RWPE2 (cell line): ENCODE data around the gene DENND1A.

Experiments
- ATAC-seq: fragments of 200-7000 bp; cut with Tn5 transposase; 3 replicates; pipeline ENCODE4 v1.9.1; 2021; ENCODE audit warnings: low read depth
- DNase-seq: peaks from one replicate; pipeline ENCODE4 v3.0.0-alpha.2; 2020; ENCODE audit warnings: low spot score
- H3K27ac ChIP-seq: fragments of 450-650 bp; 2 replicates; pipeline ENCODE4 v1.5.1; 2017; ENCODE audit warnings: mild to moderate bottlenecking; ENCODE audit not compliant: poor library complexity, severe bottlenecking
- H3K27me3 ChIP-seq: fragments of 250-450 bp; sonication (Bioruptor Pico); 2 replicates; pipeline ENCODE4 v1.5.1; 2021; ENCODE audit warnings: mild to moderate bottlenecking, moderate library complexity; ENCODE audit not compliant: insufficient read depth, poor library complexity, severe bottlenecking
- H3K36me3 ChIP-seq: fragments of 250-450 bp; sonication (Bioruptor Pico); 2 replicates; pipeline ENCODE4 v1.5.1; 2020; ENCODE audit warnings: low read depth, mild to moderate bottlenecking, moderate library complexity
- H3K4me1 ChIP-seq: fragments of 250-450 bp; sonication (Bioruptor Pico); 2 replicates; pipeline ENCODE4 v1.5.1; 2021; ENCODE audit warnings: mild to moderate bottlenecking, moderate library complexity; ENCODE audit not compliant: insufficient read depth, poor library complexity, severe bottlenecking
- H3K4me3 ChIP-seq: fragments of 250-450 bp; sonication (Bioruptor Pico); 2 replicates; pipeline ENCODE4 v1.5.1; 2021; ENCODE audit warnings: mild to moderate bottlenecking, moderate library complexity; ENCODE audit not compliant: severe bottlenecking
- H3K9me3 ChIP-seq: fragments of 250-450 bp; sonication (Bioruptor Pico); 2 replicates; pipeline ENCODE4 v1.5.1; 2021; ENCODE audit warnings: mild to moderate bottlenecking, moderate library complexity; ENCODE audit not compliant: severe bottlenecking
- CTCF ChIP-seq: fragments of 450-650 bp; IDR thresholded peaks from one replicate; pipeline ENCODE4 v1.5.1; 2017; ENCODE audit warnings: mild to moderate bottlenecking, moderate library complexity; ENCODE audit not compliant: poor library complexity, severe bottlenecking

DENND1A gene

GRCh38 chr9:123716339-123716945 lies 213.5 kb downstream of the DENND1A start:
- Histone ChIP-seq H3K36me3 (no peaks in the 10 kb centered on the region), H3K4me3 (no peak overlapping the region), H3K4me1 (no peaks in the 10 kb centered on the region), H3K9me3 (peaks cover 2% of the 10 kb centered on the region), H3K27me3 (no peaks in the 10 kb centered on the region), H3K27ac (no peak overlapping the region)
- ATAC-seq, result no peak
- TF ChIP-seq CTCF, result no peak
- no peak for DNase-seq

DNA sequence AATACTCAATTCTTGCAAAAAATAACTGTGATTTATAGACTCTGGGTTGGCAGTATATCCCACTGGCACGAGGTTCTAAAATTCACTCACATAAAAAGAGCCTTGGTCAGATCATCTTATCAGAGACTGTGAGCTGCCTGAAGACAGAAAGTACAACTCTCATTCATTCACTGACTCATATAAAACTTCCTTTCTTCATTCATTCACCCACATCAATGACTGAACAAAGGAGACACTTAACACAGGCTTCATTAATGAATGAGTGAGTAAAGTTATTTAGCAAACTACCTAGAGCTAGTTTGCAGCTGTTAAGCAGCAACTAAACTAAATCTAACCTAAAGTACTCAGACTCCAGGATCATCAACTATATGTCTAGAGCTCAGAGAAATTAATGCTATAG lies 214.7 kb downstream of the DENND1A start:
- DNase-seq (no peak), ATAC-seq (no peak)
- no peaks in the 10 kb centered on the region for H3K27me3 ChIP-seq
- TF ChIP-seq CTCF, result no peak
- H3K4me3 ChIP-seq, result no peak overlapping the region
- no peak overlapping the region for H3K27ac ChIP-seq
- H3K36me3 ChIP-seq, result no peaks in the 10 kb centered on the region
- H3K9me3 ChIP-seq, result no peaks in the 10 kb centered on the region
- no peaks in the 10 kb centered on the region for H3K4me1 ChIP-seq

DNA sequence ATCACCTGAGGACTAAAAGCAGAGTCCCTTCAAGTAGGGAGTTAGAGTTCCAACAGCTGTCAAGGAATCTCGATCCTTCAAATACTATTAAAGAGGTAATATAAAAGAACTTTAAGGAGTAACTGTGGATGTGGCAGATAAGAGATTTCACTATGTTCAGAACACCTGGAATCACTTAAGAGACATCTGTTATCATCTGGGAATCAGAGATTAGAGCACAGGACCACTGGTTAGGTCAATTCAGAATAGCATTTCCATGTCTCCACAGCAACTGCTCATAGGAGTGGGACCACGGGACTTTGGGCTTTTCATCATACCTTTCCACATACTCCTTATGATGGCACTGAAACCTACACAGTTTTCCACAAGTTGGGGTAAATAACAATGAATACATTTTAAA lies 216.6 kb downstream of the DENND1A start:
- no peak for DNase-seq
- no peak for ATAC-seq
- H3K27ac ChIP-seq, result no peak overlapping the region
- no peaks in the 10 kb centered on the region for H3K9me3 ChIP-seq
- H3K36me3 ChIP-seq, result no peaks in the 10 kb centered on the region
- H3K4me1 ChIP-seq, result no peaks in the 10 kb centered on the region
- TF ChIP-seq CTCF, result no peak
- no peak overlapping the region for H3K4me3 ChIP-seq
- H3K27me3 ChIP-seq, result no peaks in the 10 kb centered on the region

- H3K9me3 ChIP-seq, result no peaks in the 10 kb centered on the region
Measured at GRCh38 chr9:123712399-123712798, 217.5 kb downstream of the DENND1A start.

More at GRCh38 chr9:123712399-123712798, 217.5 kb downstream of the DENND1A start:
- Histone ChIP-seq H3K4me3 (no peak overlapping the region), H3K4me1 (no peaks in the 10 kb centered on the region), H3K27ac (no peak overlapping the region), H3K36me3 (no peaks in the 10 kb centered on the region), H3K27me3 (no peaks in the 10 kb centered on the region)
- DNase-seq (no peak), ATAC-seq (no peak)
- TF ChIP-seq CTCF, result no peak
